Dedifferentiated amniotic fluid mesenchymal stem cell (primary cell): ENCODE data around the gene PCNX3.
"Not testable (repeated sequence)": the region's sequence is repeated elsewhere in the genome, so short reads cannot be mapped to it uniquely, and the experiment has no call there.

ENCODE experiments used
- DNase-seq: peaks from one replicate; pipeline ENCODE4 v3.0.0-alpha.2; 2016; ENCODE audit errors: extremely low spot score

The PCNX3 gene

GRCh38 chr11:65654375-65655349 lies 39.1 kb downstream of the PCNX3 start:
- DNase-seq = no peak

DNA sequence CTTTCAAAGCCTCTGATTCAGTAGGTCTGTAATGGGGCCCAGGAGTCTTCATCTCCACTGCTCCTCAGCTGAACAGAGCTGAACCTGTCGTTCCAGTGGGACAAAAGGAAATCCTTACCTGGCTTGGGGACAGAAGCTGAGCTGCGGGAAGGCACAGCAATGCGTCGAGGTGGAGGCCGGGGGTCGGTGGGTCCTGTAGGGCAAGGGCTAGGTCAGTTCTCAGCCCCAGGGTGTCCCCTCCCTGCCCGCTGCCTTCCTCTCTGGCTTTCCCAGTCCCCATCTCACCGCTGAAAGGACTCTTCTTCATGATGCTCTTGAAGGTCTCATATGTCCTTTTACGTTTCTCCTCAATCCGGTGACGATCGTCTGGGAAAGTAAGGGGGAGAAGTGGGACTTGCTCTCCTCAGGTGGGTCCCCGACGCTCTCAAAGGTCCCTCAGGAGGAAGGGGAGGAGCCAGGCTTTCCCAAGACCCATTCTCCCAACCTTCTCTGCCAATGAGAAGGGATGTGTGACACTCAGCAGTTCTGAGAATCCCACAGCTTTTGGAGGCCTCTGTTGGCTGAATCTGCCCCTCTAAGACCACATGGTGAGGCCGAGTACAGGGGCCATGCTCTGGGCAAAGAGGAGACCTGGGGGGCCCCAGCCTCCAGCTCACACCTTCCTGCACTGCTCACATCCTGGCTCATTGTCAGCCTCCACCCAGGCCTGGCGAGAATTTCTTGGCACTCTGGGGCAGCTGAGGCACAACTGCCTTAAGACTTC lies 40.2 kb downstream of the PCNX3 start:
- DNase-seq = no peak

- DNase-seq = no peak
Measured at GRCh38 chr11:65657426-65657825, 41.9 kb downstream of the PCNX3 start.

DNA sequence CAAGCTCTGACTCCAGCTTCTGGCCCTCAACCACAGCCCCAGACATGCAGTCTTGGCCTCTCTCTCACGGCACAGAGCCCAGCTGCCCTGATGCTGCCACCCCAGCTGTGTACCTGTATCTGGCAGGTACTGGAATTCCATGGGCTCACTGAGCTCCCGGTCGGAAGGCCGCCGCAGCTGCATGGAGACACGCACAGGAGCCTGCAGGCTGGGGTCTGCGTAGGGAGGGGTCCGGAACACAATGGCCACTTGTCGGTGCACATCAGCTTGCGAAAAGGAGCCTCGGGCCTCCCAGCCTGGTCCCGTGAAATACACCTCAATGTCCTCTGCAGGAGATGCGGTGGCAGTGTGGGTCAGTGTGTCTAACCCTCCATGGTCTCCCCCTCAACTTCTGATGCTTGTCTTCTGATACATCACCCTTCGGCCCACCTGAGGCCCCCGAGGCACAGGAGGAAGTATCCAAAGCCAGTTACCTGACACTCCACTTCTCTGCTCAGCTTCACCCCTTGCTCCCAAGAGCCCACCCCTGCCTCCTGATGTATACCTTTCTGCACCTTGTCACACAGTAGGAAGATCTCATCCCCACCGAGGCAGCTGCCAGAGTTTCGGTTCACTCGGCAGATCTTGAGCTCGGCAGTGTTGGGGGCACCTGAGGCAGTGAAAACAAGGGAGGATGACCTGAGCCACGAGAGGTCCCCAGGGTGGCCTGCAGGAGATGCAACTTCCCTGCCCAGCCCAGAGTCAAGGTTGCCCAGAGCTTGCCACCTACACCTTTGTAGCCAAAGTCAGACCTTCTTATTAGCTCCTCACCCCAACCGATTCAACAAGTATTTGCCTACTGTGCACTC lies 42.8 kb downstream of the PCNX3 start:
- no peak for DNase-seq

- DNase-seq = no peak
Measured at GRCh38 chr11:65660038-65660437, 44.5 kb downstream of the PCNX3 start.

DNA sequence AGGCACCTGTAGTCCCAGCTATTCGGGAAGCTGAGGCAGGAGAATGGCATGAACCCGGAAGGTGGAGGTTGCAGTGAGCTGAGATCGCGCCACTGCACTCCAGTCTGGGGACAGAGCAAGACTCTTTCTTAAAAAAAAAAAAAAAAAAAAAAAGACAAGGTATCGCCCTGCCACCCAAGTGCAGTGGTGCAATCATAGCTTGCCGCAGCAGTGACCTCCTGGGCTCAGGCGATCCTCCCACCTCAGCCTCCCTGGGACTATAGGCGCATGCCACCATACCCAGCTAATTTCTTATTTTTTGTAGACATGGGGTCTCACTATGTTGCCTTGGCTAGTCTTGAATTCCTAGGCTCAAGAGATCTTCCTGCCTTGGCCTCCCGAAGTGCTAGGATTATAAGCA lies 45.3 kb downstream of the PCNX3 start:
- DNase-seq = not testable (repeated sequence)

- DNase-seq = no peak
Measured at GRCh38 chr11:65661599-65662246, 46.1 kb downstream of the PCNX3 start.

DNA sequence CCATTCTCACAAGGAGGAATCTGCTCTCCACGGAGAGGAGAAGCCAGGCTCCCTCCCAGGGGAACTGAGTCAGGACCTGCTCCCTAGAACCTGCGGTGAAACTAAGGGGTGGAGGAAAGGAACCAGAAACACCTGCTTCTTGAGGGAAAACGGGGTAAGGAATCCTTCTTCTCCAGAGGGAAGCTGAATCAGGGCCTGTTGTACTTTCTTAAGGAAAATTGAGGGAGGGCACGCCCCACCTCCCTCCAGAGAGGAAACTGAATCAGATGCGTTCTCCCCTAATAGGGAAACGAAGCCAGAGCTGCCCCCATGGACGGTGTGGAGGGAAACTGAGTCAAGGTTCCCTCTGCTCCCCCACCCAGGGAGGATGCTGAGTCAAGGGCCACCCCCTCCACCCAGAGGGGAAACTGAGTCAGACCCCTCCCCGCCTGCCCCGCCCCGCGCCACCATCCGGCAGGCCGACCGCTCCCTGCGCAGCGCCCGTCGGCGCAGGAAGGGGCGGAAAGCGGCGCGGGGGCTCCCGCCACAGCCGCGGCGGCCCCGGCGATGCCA lies 46.7 kb downstream of the PCNX3 start:
- DNase-seq = no peak

- DNase-seq = peak; percentile 91
Measured at GRCh38 chr11:65662799-65663638, 47.4 kb downstream of the PCNX3 start, which contains the start of gene RELA. TSS of gene RELA (minus strand) at chr11:65662916. CDS start at chr11:65662832, 84 bp downstream.

DNA sequence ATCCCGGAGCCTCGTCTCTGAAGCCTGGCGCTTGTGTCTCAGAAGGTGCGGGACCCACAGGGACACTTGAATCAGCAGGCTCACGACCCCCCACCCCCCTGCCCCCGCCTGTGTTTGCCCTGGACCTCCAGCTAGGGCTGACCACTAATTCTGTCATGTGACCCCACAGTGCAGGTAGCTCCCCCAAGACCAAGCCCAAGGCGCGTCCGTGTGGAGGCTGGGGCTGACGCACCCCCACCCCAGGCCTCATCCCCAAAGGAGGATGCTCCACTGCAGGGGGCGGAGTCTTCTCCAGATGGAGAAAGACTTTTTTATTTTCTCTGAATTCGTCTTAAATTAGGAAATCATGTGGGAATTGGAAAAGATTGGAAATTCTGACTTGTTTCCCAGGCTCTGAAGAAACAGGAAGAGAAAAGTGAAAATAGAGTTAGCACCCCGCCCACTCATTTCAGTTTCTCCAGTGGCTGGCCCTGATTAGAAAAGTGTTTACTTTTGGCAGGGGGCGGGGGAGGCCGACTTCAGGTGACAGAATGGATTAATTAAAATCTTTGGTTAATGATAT lies 48.1 kb downstream of the PCNX3 start:
- DNase-seq = peak; percentile 45

DNA sequence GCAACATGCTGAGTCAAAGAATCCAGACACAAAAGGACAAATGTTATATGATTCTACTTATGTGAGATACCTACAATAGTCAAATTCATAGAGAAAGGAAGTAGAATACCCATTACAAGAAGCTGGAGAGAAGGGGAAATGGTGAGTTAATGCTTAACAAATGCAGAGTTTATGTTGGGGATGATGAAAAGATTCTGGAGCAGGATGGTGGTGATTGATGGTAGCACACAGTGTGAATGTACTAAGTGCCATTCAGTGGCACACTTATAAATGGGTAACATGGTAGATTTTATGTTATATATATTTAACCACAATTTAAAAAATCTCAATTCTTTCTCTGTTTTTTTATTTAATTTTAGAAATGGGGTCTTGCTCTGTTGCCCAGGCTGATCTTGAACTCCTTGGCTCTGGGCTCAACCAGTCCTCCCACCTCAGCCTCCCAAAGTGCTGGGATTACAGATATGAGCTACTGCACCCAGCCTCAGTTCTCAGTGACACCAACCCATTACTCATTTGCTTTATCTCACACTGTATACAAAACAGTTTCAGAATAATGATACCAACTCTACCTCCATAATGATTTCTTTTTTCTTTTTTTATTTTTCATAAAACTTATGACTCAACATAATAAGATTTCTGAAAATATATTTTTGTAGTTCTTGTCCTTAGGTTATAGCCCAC lies 56.7 kb downstream of the PCNX3 start:
- no peak for DNase-seq

- no peak for DNase-seq
Measured at GRCh38 chr11:65672982-65673381, 57.4 kb downstream of the PCNX3 start.

- DNase-seq = no peak
Measured at GRCh38 chr11:65680192-65680743, 64.7 kb downstream of the PCNX3 start.

- not testable (repeated sequence) for DNase-seq
Measured at GRCh38 chr11:65683480-65683879, 67.9 kb downstream of the PCNX3 start.

GRCh38 chr11:65685981-65686380 lies 70.4 kb downstream of the PCNX3 start:
- DNase-seq = no peak
